ENCODE results near the gene BMX. TPM values are rescaled to one million over a fixed set of nuclear protein-coding genes. Genes with fewer than 3 reads are reported as not detected.
A peak's percentile ranks its signal among the peaks of the same experiment; 100 is the strongest.

The BMX gene
- total and polyA plus RNA-seq, 4 donors, result 3.7 to 10.1 (median 4.6) TPM

GRCh38 chrX:15546745-15547144 is 46.1 kb downstream of the BMX start:
- no peaks in the 10 kb centered on the region for H3K36me3 ChIP-seq (ENCODE audit: control insufficient read depth in 1 of 2, insufficient read depth in 2 of 2, low read length in 1 of 2)
- H3K27me3 ChIP-seq (ENCODE audit: control insufficient read depth in 1 of 2, insufficient read depth in 2 of 2, low read length in 1 of 2), result no peaks in the 10 kb centered on the region
- no peaks in the 10 kb centered on the region for H3K4me1 ChIP-seq (ENCODE audit: control insufficient read depth in 1 of 2, insufficient read depth in 2 of 2, low read length in 2 of 2)
- intact Hi-C loops (cut with DNase I), result no loop called here
- ATAC-seq (ENCODE audit: low FRiP score), result no peak
- no peak overlapping the region for H3K4me3 ChIP-seq (ENCODE audit: low read length in 2 of 2)
- H3K27ac ChIP-seq (ENCODE audit: low read depth in 1 of 2, low read length in 2 of 2), result no peak overlapping the region
- peaks cover 1% of the 10 kb centered on the region for H3K9me3 ChIP-seq (ENCODE audit: control insufficient read depth, low read length)
- no peak for DNase-seq
- 65 to 80% methylated on average over 5 of the region's 5 CpGs for WGBS, 2 donors

DNA sequence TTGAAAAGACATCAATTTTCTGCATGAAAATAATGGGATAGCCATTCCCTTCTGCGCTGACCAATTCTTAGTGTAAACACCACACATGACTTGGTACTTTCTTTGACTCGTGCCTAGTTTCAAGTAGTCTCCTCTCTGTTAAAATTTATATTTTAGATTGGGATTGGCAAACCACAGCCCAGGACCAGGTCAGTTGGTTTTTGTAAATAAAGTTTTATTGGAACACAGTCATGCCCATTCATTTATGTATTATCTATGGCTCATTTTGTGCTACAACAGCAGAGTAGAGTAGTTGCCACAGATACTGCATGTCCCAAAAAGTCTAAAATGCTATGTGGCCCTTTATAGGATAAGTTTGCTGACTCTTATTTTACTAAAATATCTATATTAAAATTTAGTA is 46.7 kb downstream of the BMX start:
- WGBS, 2 donors, result 82 to 87% methylated on average over 2 of the region's 2 CpGs
- Histone ChIP-seq H3K4me1 (ENCODE audit: control insufficient read depth in 1 of 2, insufficient read depth in 2 of 2, low read length in 2 of 2) (no peaks in the 10 kb centered on the region), H3K4me3 (ENCODE audit: low read length in 2 of 2) (no peak overlapping the region), H3K36me3 (ENCODE audit: control insufficient read depth in 1 of 2, insufficient read depth in 2 of 2, low read length in 1 of 2) (no peaks in the 10 kb centered on the region), H3K9me3 (ENCODE audit: control insufficient read depth, low read length) (peaks cover 1% of the 10 kb centered on the region), H3K27me3 (ENCODE audit: control insufficient read depth in 1 of 2, insufficient read depth in 2 of 2, low read length in 1 of 2) (no peaks in the 10 kb centered on the region), H3K27ac (ENCODE audit: low read depth in 1 of 2, low read length in 2 of 2) (no peak overlapping the region)
- DNase-seq, result no peak
- intact Hi-C loops (cut with DNase I), result no loop called here
- no peak for ATAC-seq (ENCODE audit: low FRiP score)

GRCh38 chrX:15549189-15550012 is 48.8 kb downstream of the BMX start:
- intact Hi-C loops (cut with DNase I), result no loop called here
- Histone ChIP-seq H3K4me1 (ENCODE audit: control insufficient read depth in 1 of 2, insufficient read depth in 2 of 2, low read length in 2 of 2) (no peaks in the 10 kb centered on the region), H3K27me3 (ENCODE audit: control insufficient read depth in 1 of 2, insufficient read depth in 2 of 2, low read length in 1 of 2) (no peaks in the 10 kb centered on the region), H3K4me3 (ENCODE audit: low read length in 2 of 2) (no peak overlapping the region), H3K36me3 (ENCODE audit: control insufficient read depth in 1 of 2, insufficient read depth in 2 of 2, low read length in 1 of 2) (no peaks in the 10 kb centered on the region), H3K27ac (ENCODE audit: low read depth in 1 of 2, low read length in 2 of 2) (no peak overlapping the region), H3K9me3 (ENCODE audit: control insufficient read depth, low read length) (peaks cover 1% of the 10 kb centered on the region)
- 76 to 86% methylated on average over 8 of the region's 8 CpGs for WGBS, 2 donors
- no peak for DNase-seq
- no peak for ATAC-seq (ENCODE audit: low FRiP score)

- ATAC-seq (ENCODE audit: low FRiP score) (no peak), DNase-seq (no peak)
- intact Hi-C loops (cut with DNase I), result no loop called here
- Histone ChIP-seq H3K4me3 (ENCODE audit: low read length in 2 of 2) (no peak overlapping the region), H3K27me3 (ENCODE audit: control insufficient read depth in 1 of 2, insufficient read depth in 2 of 2, low read length in 1 of 2) (no peaks in the 10 kb centered on the region), H3K4me1 (ENCODE audit: control insufficient read depth in 1 of 2, insufficient read depth in 2 of 2, low read length in 2 of 2) (no peaks in the 10 kb centered on the region), H3K27ac (ENCODE audit: low read depth in 1 of 2, low read length in 2 of 2) (no peak overlapping the region), H3K9me3 (ENCODE audit: control insufficient read depth, low read length) (no peaks in the 10 kb centered on the region), H3K36me3 (ENCODE audit: control insufficient read depth in 1 of 2, insufficient read depth in 2 of 2, low read length in 1 of 2) (no peaks in the 10 kb centered on the region)
- WGBS, 2 donors, result 81 to 94% methylated on average over 3 of the region's 3 CpGs
Measured at GRCh38 chrX:15559227-15559626, 58.6 kb downstream of the BMX start.

DNA sequence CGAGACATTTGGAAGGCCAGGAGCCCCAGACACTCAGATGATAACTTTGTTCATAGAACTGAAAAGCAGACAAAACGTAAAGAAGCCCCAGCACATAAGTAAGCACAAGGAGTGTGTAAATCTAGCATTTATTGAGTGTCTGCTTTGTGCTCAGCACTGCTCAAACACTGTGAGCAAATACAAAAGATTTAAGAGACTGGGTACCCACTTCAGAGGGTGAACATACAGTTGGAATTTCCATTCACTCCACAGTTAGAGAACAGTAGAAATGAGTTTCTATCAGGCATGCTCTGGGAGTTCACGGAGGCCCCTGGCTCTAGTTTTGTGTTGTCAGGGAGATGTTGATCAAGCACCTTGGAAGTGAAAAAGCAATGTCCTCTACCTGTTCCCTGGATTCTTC is 60.3 kb downstream of the BMX start:
- WGBS, 2 donors, result 69 to 87% methylated on average over 3 of the region's 3 CpGs
- Histone ChIP-seq H3K4me3 (ENCODE audit: low read length in 2 of 2) (no peak overlapping the region), H3K36me3 (ENCODE audit: control insufficient read depth in 1 of 2, insufficient read depth in 2 of 2, low read length in 1 of 2) (no peaks in the 10 kb centered on the region), H3K27me3 (ENCODE audit: control insufficient read depth in 1 of 2, insufficient read depth in 2 of 2, low read length in 1 of 2) (no peaks in the 10 kb centered on the region), H3K9me3 (ENCODE audit: control insufficient read depth, low read length) (no peaks in the 10 kb centered on the region), H3K4me1 (ENCODE audit: control insufficient read depth in 1 of 2, insufficient read depth in 2 of 2, low read length in 2 of 2) (no peaks in the 10 kb centered on the region), H3K27ac (ENCODE audit: low read depth in 1 of 2, low read length in 2 of 2) (no peak overlapping the region)
- DNase-seq (no peak), ATAC-seq (ENCODE audit: low FRiP score) (no peak)
- intact Hi-C loops (cut with DNase I), result loop anchor here in 1 of 2 donors (10.0 kb wide), 1 partner anchor 216 kb away; no protein-coding TSS in a partner anchor

DNA sequence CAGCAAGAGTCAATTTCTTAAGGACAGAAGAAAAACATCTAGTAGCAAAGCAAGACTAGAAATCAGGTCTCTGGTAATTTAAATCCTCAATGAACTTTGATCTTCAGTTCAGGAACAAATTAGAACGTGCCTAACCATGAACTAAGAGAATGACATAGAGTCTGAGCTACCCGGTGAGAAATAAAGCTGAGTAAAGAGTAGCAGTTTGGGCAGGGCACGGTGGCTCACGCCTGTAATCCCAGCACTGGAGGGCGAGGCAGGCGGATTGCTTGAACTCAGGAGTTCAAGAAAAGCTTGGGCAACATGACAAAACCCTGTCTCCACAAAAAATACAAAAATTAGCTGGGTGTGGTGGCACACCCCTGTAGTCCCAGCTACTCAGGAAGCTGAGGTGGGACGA is 62.4 kb downstream of the BMX start:
- ATAC-seq (ENCODE audit: low FRiP score) (no peak), DNase-seq (no peak)
- Histone ChIP-seq H3K27ac (ENCODE audit: low read depth in 1 of 2, low read length in 2 of 2) (no peak overlapping the region), H3K36me3 (ENCODE audit: control insufficient read depth in 1 of 2, insufficient read depth in 2 of 2, low read length in 1 of 2) (no peaks in the 10 kb centered on the region), H3K4me3 (ENCODE audit: low read length in 2 of 2) (no peak overlapping the region), H3K4me1 (ENCODE audit: control insufficient read depth in 1 of 2, insufficient read depth in 2 of 2, low read length in 2 of 2) (no peaks in the 10 kb centered on the region), H3K27me3 (ENCODE audit: control insufficient read depth in 1 of 2, insufficient read depth in 2 of 2, low read length in 1 of 2) (no peaks in the 10 kb centered on the region), H3K9me3 (ENCODE audit: control insufficient read depth, low read length) (no peaks in the 10 kb centered on the region)
- intact Hi-C loops (cut with DNase I), result loop anchor here in 1 of 2 donors (10.0 kb wide), 1 partner anchor 218 kb away; no protein-coding TSS in a partner anchor
- WGBS, 2 donors, result 75 to 85% methylated on average over 7 of the region's 7 CpGs

DNA sequence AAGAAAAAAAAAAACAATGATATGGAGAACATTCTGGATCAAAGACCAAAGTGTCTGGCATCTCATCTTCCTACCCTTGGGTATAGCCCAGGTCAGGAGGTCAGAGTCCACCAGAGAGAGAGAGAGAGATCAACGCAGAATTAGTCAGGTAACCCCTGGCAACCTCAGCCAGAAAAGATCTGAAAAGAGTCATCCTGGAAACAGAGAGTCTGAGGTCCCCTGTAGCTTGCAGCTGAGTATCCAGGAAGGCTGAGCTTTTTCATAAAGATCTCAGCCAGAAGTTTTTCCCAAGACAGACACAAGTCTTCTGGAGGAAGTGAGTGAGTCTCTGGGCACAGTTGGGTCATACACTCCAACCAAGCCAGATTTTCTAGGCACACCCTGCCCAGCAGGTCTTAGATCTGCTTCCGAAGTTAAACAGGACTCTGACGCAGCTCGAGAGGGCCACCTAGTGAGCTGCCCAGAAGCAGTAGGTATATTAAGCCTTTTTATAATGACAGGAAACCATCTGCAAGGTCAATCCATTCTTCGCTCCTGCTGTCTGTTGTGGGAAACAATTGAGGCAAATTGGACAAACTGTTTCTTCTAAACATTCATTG is 64.5 kb downstream of the BMX start:
- Histone ChIP-seq H3K27ac (ENCODE audit: low read depth in 1 of 2, low read length in 2 of 2) (no peak overlapping the region), H3K4me1 (ENCODE audit: control insufficient read depth in 1 of 2, insufficient read depth in 2 of 2, low read length in 2 of 2) (no peaks in the 10 kb centered on the region), H3K27me3 (ENCODE audit: control insufficient read depth in 1 of 2, insufficient read depth in 2 of 2, low read length in 1 of 2) (no peaks in the 10 kb centered on the region), H3K9me3 (ENCODE audit: control insufficient read depth, low read length) (no peaks in the 10 kb centered on the region), H3K36me3 (ENCODE audit: control insufficient read depth in 1 of 2, insufficient read depth in 2 of 2, low read length in 1 of 2) (no peaks in the 10 kb centered on the region), H3K4me3 (ENCODE audit: low read length in 2 of 2) (no peak overlapping the region)
- DNase-seq, result peak; percentile 57 to 82
- intact Hi-C loops (cut with DNase I), result loop anchor here (5.0 to 10.0 kb wide), 3 partner anchors 68 to 220 kb away; no protein-coding TSS in a partner anchor
- ATAC-seq (ENCODE audit: low FRiP score), result peak; percentile 80
- 10 to 21% methylated on average over 5 of the region's 5 CpGs for WGBS, 2 donors

- intact Hi-C loops (cut with DNase I), result loop anchor here (5.0 to 10.0 kb wide), 3 partner anchors 69 to 221 kb away; no protein-coding TSS in a partner anchor
- DNase-seq, result no peak
- Histone ChIP-seq H3K4me3 (ENCODE audit: low read length in 2 of 2) (no peak overlapping the region), H3K36me3 (ENCODE audit: control insufficient read depth in 1 of 2, insufficient read depth in 2 of 2, low read length in 1 of 2) (no peaks in the 10 kb centered on the region), H3K4me1 (ENCODE audit: control insufficient read depth in 1 of 2, insufficient read depth in 2 of 2, low read length in 2 of 2) (no peaks in the 10 kb centered on the region), H3K9me3 (ENCODE audit: control insufficient read depth, low read length) (no peaks in the 10 kb centered on the region), H3K27ac (ENCODE audit: low read depth in 1 of 2, low read length in 2 of 2) (no peak overlapping the region), H3K27me3 (ENCODE audit: control insufficient read depth in 1 of 2, insufficient read depth in 2 of 2, low read length in 1 of 2) (no peaks in the 10 kb centered on the region)
- no peak for ATAC-seq (ENCODE audit: low FRiP score)
- 60 to 82% methylated on average over 1 of the region's 1 CpG for WGBS, 2 donors
Measured at GRCh38 chrX:15566244-15566643, 65.6 kb downstream of the BMX start.

- H3K4me3 ChIP-seq (ENCODE audit: low read length in 2 of 2), result no peak overlapping the region
- ATAC-seq (ENCODE audit: low FRiP score) (no peak), DNase-seq (no peak)
- intact Hi-C loops (cut with DNase I), result loop anchor here (5.0 to 10.0 kb wide), 3 partner anchors 70 to 222 kb away; no protein-coding TSS in a partner anchor
- no peaks in the 10 kb centered on the region for H3K9me3 ChIP-seq (ENCODE audit: control insufficient read depth, low read length)
- 43 to 65% methylated on average over 1 of the region's 1 CpG for WGBS, 2 donors
- no peak overlapping the region for H3K27ac ChIP-seq (ENCODE audit: low read depth in 1 of 2, low read length in 2 of 2)
- no peaks in the 10 kb centered on the region for H3K36me3 ChIP-seq (ENCODE audit: control insufficient read depth in 1 of 2, insufficient read depth in 2 of 2, low read length in 1 of 2)
- no peaks in the 10 kb centered on the region for H3K27me3 ChIP-seq (ENCODE audit: control insufficient read depth in 1 of 2, insufficient read depth in 2 of 2, low read length in 1 of 2)
- H3K4me1 ChIP-seq (ENCODE audit: control insufficient read depth in 1 of 2, insufficient read depth in 2 of 2, low read length in 2 of 2), result no peaks in the 10 kb centered on the region
Measured at GRCh38 chrX:15567267-15567666, 66.7 kb downstream of the BMX start.
